ENCODE data around the gene SLC27A1. TPM values are rescaled to one million over a fixed set of nuclear protein-coding genes. Genes with fewer than 3 reads are reported as not detected.

SLC27A1 gene
- total and polyA plus RNA-seq, 10 of the 15 experiments (the other 5 are each of a cell fraction or from before 2014, with no cell fraction given) = 0.11 to 2.3 (median 1.2) TPM

DNA sequence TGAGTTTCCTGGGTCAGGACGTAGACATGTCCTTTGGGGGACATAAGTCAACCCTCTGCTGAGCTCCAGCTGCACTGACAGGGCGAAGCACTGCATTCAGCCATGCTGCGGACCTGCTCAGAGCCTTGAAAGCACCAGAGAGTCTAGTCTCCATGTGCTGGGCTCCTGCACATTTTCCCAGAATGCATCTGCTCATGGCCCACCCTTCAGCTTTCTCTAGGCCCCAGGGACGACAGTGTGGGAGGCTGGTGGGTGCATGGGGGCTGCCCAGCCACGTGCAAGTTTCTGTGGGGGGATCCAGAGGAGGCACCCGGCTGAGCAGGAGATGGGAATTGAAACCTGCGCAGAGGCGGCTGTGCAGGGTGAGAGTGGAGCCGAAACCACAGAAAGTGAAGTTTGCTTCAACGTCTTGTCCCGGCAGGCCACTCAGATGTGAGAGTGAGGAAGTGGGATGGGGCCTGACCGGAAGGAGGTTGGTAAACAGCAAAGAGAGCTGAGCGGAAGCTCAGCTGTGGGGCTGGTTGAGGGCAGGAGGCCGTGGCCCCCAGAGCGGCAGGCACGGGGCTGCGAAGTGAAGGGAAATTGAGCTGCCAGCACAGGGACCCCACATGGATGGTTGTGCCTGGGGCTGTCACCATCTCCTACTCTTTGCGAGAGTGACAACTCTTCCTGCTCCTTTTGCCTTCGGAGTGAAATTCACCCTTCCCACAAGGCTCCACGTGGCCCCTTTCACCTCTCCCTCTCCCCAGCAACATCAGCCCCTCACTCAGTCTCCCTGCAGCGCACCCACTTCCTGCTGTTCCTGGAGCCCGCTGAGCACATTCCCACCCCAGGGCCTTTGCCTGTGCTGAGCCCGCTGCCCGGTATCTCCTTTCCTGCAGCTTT is 52.9 kb downstream of the SLC27A1 start (continued):
- peak; percentile 86 for TF ChIP-seq MEF2A (IDR thresholded peaks at IDR 0.05; ENCODE audit: insufficient read depth, low read depth, low read length)
- TF ChIP-seq, protein P1, sequence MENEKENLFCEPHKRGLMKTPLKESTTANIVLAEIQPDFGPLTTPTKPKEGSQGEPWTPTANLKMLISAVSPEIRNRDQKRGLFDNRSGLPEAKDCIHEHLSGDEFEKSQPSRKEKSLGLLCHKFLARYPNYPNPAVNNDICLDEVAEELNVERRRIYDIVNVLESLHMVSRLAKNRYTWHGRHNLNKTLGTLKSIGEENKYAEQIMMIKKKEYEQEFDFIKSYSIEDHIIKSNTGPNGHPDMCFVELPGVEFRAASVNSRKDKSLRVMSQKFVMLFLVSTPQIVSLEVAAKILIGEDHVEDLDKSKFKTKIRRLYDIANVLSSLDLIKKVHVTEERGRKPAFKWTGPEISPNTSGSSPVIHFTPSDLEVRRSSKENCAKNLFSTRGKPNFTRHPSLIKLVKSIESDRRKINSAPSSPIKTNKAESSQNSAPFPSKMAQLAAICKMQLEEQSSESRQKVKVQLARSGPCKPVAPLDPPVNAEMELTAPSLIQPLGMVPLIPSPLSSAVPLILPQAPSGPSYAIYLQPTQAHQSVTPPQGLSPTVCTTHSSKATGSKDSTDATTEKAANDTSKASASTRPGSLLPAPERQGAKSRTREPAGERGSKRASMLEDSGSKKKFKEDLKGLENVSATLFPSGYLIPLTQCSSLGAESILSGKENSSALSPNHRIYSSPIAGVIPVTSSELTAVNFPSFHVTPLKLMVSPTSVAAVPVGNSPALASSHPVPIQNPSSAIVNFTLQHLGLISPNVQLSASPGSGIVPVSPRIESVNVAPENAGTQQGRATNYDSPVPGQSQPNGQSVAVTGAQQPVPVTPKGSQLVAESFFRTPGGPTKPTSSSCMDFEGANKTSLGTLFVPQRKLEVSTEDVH (IDR thresholded peaks at IDR 0.05; ENCODE audit: low read depth, partially characterized antibody) = no peak
- peak; percentile 79; the same call in 1 of the 2 replicates for TF ChIP-seq TCF12 (IDR thresholded peaks at IDR 0.05; ENCODE audit: low read depth, low read length)
- TF ChIP-seq SMAD5 (IDR thresholded peaks at IDR 0.05; ENCODE audit: low read depth) = no peak
- TF ChIP-seq SPI1 (IDR thresholded peaks at IDR 0.05; ENCODE audit: borderline replicate concordance, insufficient read depth, low read depth, low read length) = peak; percentile 96
- TF ChIP-seq SUZ12 (IDR thresholded peaks at IDR 0.05; ENCODE audit: unreplicated experiment) = no peak

DNA sequence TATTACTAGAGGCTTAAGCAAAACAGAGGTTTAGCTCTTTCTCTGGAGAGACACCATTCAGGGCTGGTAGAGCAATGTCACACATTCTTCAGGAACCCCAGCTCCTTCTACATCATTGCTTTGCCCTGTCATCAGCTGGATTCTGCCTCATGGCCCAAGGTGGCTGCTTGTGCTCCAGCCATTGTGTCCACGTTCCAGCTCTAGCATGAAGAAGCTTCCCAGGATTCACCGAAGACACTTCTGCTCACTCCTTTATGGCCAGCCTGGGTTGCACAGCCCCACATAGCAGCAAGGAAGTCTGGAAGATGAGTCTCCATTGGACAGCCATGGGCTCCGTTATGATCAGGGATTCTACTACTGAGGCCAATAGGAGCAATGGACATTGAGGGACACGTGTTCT is 54.3 kb downstream of the SLC27A1 start:
- FAIRE-seq (no peak), ATAC-seq (no peak), DNase-seq (ENCODE audit: low read depth, low spot score) (no peak)
- WGBS (ENCODE audit: insufficient coverage, insufficient replicate concordance, low lambda C conversion rate, missing lambda C conversion rate) = 100% methylated on average over 4 of the region's 4 CpGs
- intact Hi-C loops (cut with micrococcal nuclease; ENCODE audit: unreplicated experiment) = no loop called here
- H3K9ac ChIP-seq (ENCODE audit: control insufficient read depth, insufficient read depth, low read length) = no peak overlapping the region
- H3K79me2 ChIP-seq (ENCODE audit: control insufficient read depth, insufficient read depth, low read length) = no peaks in the 10 kb centered on the region
- in situ Hi-C loops (cut with MboI) = no loop called here
- CTCF ChIA-PET = interaction anchor here (1.3 to 4.0 kb wide), 4 partner anchors 13 to 58 kb away, joined by 3 to 19 read pairs (median 12); partner anchors contain the start of gene PGLS
- H4K20me1 ChIP-seq (ENCODE audit: control insufficient read depth, insufficient read depth) = no peaks in the 10 kb centered on the region
- SMC1A ChIA-PET (ENCODE audit: uncharacterized antibody, unreplicated experiment) = interaction anchor here (1.0 to 3.6 kb wide), 3 partner anchors 13 to 225 kb away, joined by 3 to 15 read pairs (median 3); partner anchors contain the start of gene PGLS
- no peak overlapping the region for H3K4me2 ChIP-seq (ENCODE audit: control insufficient read depth, insufficient read depth)
- H3K4me3 ChIP-seq = no peak overlapping the region
- no peaks in the 10 kb centered on the region; a peak in 1 of 4 replicates for H3K36me3 ChIP-seq (ENCODE audit: control insufficient read depth in 2 of 2, insufficient read depth in 2 of 2, low read length in 1 of 2)
- RAD21 ChIA-PET (ENCODE audit: unreplicated experiment) = interaction anchor here (2.9 kb wide), 1 partner anchor 14 kb away, joined by 14 read pairs; the partner anchor contains the start of gene PGLS
- no TSS peak for BruUV-seq (replicated peaks)
- H3K27me3 ChIP-seq (replicated peaks in 1 of 2; ENCODE audit: control insufficient read depth in 2 of 2, insufficient read depth in 2 of 2, low read length in 1 of 2) = no peaks in the 10 kb centered on the region
- H3K9me3 ChIP-seq (replicated peaks; ENCODE audit: control insufficient read depth, insufficient read depth, low read length) = peaks cover 9% of the 10 kb centered on the region
- H3K27ac ChIP-seq (ENCODE audit: control insufficient read depth, insufficient read depth) = no peak overlapping the region
- TF ChIP-seq ZNF217 (IDR thresholded peaks at IDR 0.05) = 0 out of 2 replicates have a peak, but pooled peaks have one; percentile 54
- no peak for TF ChIP-seq SMC3 (IDR thresholded peaks at IDR 0.05; ENCODE audit: borderline replicate concordance, low read length)
- TF ChIP-seq BACH1 (IDR thresholded peaks at IDR 0.05; ENCODE audit: borderline replicate concordance) = no peak
- peak; percentile 89 for TF ChIP-seq SMARCA5 (IDR thresholded peaks at IDR 0.05)
- no peak for TF ChIP-seq CEBPB (IDR thresholded peaks at IDR 0.05; ENCODE audit: borderline replicate concordance in 1 of 2, low read depth in 2 of 2, low read length in 2 of 2)
- 0 out of 2 replicates have a peak, but pooled peaks have one; percentile 11 for TF ChIP-seq RUNX3 (IDR thresholded peaks at IDR 0.05; ENCODE audit: low read length)
- peaks cover 59% of the 10 kb centered on the region for H3K4me1 ChIP-seq (ENCODE audit: control insufficient read depth, insufficient read depth, low read length)
- POLR2A ChIA-PET = interaction anchor here (0.5 to 4.3 kb wide), 2 partner anchors 13 to 49 kb away, joined by 3 to 33 read pairs; partner anchors contain the start of gene PGLS
- H2AFZ ChIP-seq (ENCODE audit: control insufficient read depth, low read depth, low read length) = no peak overlapping the region
